Astrocyte of the cerebellum (primary cell): ENCODE data around the gene NADK2.

Experiments used
- DNase-seq: peaks from one replicate; pipeline ENCODE4 v3.0.0-alpha.2; 2011; ENCODE audit warnings: low read depth
- H3K4me3 ChIP-seq: 2 replicates; pipeline ENCODE4 v1.5.1; 2011; ENCODE audit warnings: mild to moderate bottlenecking, low read depth, low read length, moderate library complexity
- in situ Hi-C: cut with HindIII; loops from 2 replicates; pipeline ENCODE4 v1.10.0; 2017; ENCODE audit warnings: low sequenced_read_pairs
- TF ChIP-seq, protein P1 (sequence below): IDR thresholded peaks from 2 replicates; pipeline ENCODE4 v1.5.1; 2012; ENCODE audit warnings: low read length, low read depth, moderate library complexity, mild to moderate bottlenecking; ENCODE audit errors: missing control alignments

The NADK2 gene

GRCh38 chr5:36276864-36277263 is 35.1 kb upstream of the NADK2 start:
- DNase-seq: no peak
- no peak overlapping the region for H3K4me3 ChIP-seq
- in situ Hi-C loops: no loop called here
- TF ChIP-seq, protein P1, sequence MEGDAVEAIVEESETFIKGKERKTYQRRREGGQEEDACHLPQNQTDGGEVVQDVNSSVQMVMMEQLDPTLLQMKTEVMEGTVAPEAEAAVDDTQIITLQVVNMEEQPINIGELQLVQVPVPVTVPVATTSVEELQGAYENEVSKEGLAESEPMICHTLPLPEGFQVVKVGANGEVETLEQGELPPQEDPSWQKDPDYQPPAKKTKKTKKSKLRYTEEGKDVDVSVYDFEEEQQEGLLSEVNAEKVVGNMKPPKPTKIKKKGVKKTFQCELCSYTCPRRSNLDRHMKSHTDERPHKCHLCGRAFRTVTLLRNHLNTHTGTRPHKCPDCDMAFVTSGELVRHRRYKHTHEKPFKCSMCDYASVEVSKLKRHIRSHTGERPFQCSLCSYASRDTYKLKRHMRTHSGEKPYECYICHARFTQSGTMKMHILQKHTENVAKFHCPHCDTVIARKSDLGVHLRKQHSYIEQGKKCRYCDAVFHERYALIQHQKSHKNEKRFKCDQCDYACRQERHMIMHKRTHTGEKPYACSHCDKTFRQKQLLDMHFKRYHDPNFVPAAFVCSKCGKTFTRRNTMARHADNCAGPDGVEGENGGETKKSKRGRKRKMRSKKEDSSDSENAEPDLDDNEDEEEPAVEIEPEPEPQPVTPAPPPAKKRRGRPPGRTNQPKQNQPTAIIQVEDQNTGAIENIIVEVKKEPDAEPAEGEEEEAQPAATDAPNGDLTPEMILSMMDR: no peak

GRCh38 chr5:36273809-36274526 is 32.2 kb upstream of the NADK2 start:
- in situ Hi-C loops: no loop called here
- H3K4me3 ChIP-seq: no peak overlapping the region
- DNase-seq: no peak
- TF ChIP-seq, protein P1: no peak

DNA sequence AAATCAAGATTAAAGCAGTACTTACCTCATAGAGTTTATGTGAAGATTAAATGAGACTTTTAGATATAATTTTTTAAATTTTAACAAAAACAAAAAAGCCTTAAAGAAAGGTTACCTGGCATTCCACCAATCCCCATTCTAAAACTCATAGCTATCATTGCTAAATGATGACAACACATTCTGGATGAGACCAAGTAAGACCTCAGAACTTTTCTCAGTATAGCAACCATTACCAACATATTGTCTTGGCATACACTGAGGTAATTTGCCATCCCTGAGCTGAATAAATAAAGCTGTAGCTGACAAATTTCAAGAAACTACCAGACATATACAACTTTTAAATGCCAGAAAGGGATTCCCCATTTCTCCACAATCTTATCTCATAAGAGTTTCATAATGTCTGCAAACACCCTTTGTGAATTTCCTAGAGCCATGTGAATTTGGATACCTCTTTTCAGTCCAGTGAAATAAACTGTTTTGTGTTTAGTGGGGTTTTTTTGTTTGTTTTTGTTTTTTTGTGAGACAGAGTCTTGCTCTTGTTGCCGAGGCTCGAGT is 30.5 kb upstream of the NADK2 start:
- H3K4me3 ChIP-seq: no peak overlapping the region
- no peak for DNase-seq
- in situ Hi-C loops: no loop called here
- TF ChIP-seq, protein P1: no peak

GRCh38 chr5:36270876-36271575 is 29.3 kb upstream of the NADK2 start:
- in situ Hi-C loops: no loop called here
- DNase-seq: no peak
- TF ChIP-seq, protein P1: no peak
- H3K4me3 ChIP-seq: no peak overlapping the region

- TF ChIP-seq, protein P1: no peak
- in situ Hi-C loops: no loop called here
- H3K4me3 ChIP-seq: no peak overlapping the region
Observed at GRCh38 chr5:36270175-36270574, 28.4 kb upstream of the NADK2 start.

DNA sequence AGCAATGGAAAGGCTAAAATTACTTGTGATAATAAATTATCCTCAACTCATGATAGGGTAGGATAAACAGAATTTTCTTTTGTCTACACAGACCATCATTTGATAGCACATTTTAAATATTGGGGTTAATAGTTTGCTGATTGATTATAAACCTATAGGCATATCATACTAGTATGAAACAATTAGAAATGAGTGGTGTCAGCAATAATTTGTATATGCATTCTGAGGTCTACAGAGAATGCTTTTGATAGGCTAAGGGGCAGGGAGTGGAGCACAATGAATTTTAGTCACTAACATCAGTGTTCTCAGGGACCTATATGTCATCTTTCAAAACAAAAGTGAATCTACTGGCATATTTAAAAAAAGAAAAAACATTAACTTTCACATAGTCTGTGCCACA is 27.8 kb upstream of the NADK2 start:
- TF ChIP-seq, protein P1: no peak
- H3K4me3 ChIP-seq: no peak overlapping the region
- in situ Hi-C loops: loop anchor here (10.0 kb wide), 1 partner anchor 95 kb away; no protein-coding TSS in a partner anchor

More at GRCh38 chr5:36270175-36270574, 28.4 kb upstream of the NADK2 start:
- no peak for DNase-seq

More for the DNA sequence above, 27.8 kb upstream of the NADK2 start:
- no peak for DNase-seq
